Measurements from ENCODE around the gene REX1BD.
A peak's percentile ranks its signal among the peaks of the same experiment; 100 is the strongest.

Gene REX1BD

GRCh38 chr19:18612051-18612771 is 23.6 kb downstream of the REX1BD start:
- Histone ChIP-seq H3K27me3 (ENCODE audit: control insufficient read depth, insufficient read depth, low read length) (peaks cover 72% of the 10 kb centered on the region), H3K36me3 (ENCODE audit: insufficient read depth, low read length) (no peaks in the 10 kb centered on the region), H3K9ac (ENCODE audit: low read depth, low read length) (no peak overlapping the region), H3K4me1 (ENCODE audit: control insufficient read depth, insufficient read depth, low read length) (peaks cover 15% of the 10 kb centered on the region), H3K4me2 (ENCODE audit: low read length) (peak overlapping the region; percentile 85), H3K9me3 (replicated peaks; ENCODE audit: low read length) (no peaks in the 10 kb centered on the region), H3K4me3 (ENCODE audit: low read length) (peak overlapping the region; percentile 68)

GRCh38 chr19:18612772-18613588 is 24.4 kb downstream of the REX1BD start, which contains the start of gene TMEM59L:
TMEM59L (plus strand) TSS chr19:18612870; CDS start chr19:18612959, 89 bp downstream.
- Histone ChIP-seq H3K27me3 (ENCODE audit: control insufficient read depth, insufficient read depth, low read length) (peaks cover 64% of the 10 kb centered on the region), H3K4me2 (ENCODE audit: low read length) (peak within 1 kb of the TSS; percentile 85), H3K9ac (ENCODE audit: low read depth, low read length) (no peak within 1 kb of the TSS), H3K4me1 (ENCODE audit: control insufficient read depth, insufficient read depth, low read length) (peaks cover 11% of the 10 kb centered on the region), H3K9me3 (replicated peaks; ENCODE audit: low read length) (no peaks in the 10 kb centered on the region), H3K36me3 (ENCODE audit: insufficient read depth, low read length) (no peaks in the 10 kb centered on the region), H3K4me3 (ENCODE audit: low read length) (peak within 1 kb of the TSS; percentile 68)

- Histone ChIP-seq H3K4me1 (ENCODE audit: control insufficient read depth, insufficient read depth, low read length) (peaks cover 11% of the 10 kb centered on the region), H3K27me3 (ENCODE audit: control insufficient read depth, insufficient read depth, low read length) (peaks cover 57% of the 10 kb centered on the region)
Measured at GRCh38 chr19:18613589-18614234, 25.1 kb downstream of the REX1BD start.

GRCh38 chr19:18616023-18616422 is 27.4 kb downstream of the REX1BD start:
- Histone ChIP-seq H3K9ac (ENCODE audit: low read depth, low read length) (no peak overlapping the region), H3K4me3 (ENCODE audit: low read length) (no peak overlapping the region), H3K36me3 (ENCODE audit: insufficient read depth, low read length) (no peaks in the 10 kb centered on the region), H3K4me1 (ENCODE audit: control insufficient read depth, insufficient read depth, low read length) (peaks cover 11% of the 10 kb centered on the region), H3K4me2 (ENCODE audit: low read length) (no peak overlapping the region), H3K27me3 (ENCODE audit: control insufficient read depth, insufficient read depth, low read length) (peaks cover 38% of the 10 kb centered on the region), H3K9me3 (replicated peaks; ENCODE audit: low read length) (no peaks in the 10 kb centered on the region)

More at GRCh38 chr19:18613589-18614234, 25.1 kb downstream of the REX1BD start:
- H3K4me3 ChIP-seq (ENCODE audit: low read length) = no peak overlapping the region
- H3K9me3 ChIP-seq (replicated peaks; ENCODE audit: low read length) = no peaks in the 10 kb centered on the region
- no peak overlapping the region for H3K9ac ChIP-seq (ENCODE audit: low read depth, low read length)
- no peaks in the 10 kb centered on the region for H3K36me3 ChIP-seq (ENCODE audit: insufficient read depth, low read length)
- no peak overlapping the region for H3K4me2 ChIP-seq (ENCODE audit: low read length)

- no peaks in the 10 kb centered on the region for H3K36me3 ChIP-seq (ENCODE audit: insufficient read depth, low read length)
- no peak overlapping the region for H3K9ac ChIP-seq (ENCODE audit: low read depth, low read length)
- no peak overlapping the region for H3K4me3 ChIP-seq (ENCODE audit: low read length)
- H3K9me3 ChIP-seq (replicated peaks; ENCODE audit: low read length) = no peaks in the 10 kb centered on the region
- H3K4me2 ChIP-seq (ENCODE audit: low read length) = no peak overlapping the region
- peaks cover under 1% of the 10 kb centered on the region for H3K4me1 ChIP-seq (ENCODE audit: control insufficient read depth, insufficient read depth, low read length)
- H3K27me3 ChIP-seq (ENCODE audit: control insufficient read depth, insufficient read depth, low read length) = peaks cover 24% of the 10 kb centered on the region
Measured at GRCh38 chr19:18617562-18617961, 29.0 kb downstream of the REX1BD start.

- H3K36me3 ChIP-seq (ENCODE audit: insufficient read depth, low read length) = no peaks in the 10 kb centered on the region
- H3K4me1 ChIP-seq (ENCODE audit: control insufficient read depth, insufficient read depth, low read length) = no peaks in the 10 kb centered on the region
- no peaks in the 10 kb centered on the region for H3K9me3 ChIP-seq (replicated peaks; ENCODE audit: low read length)
- peaks cover 18% of the 10 kb centered on the region for H3K27me3 ChIP-seq (ENCODE audit: control insufficient read depth, insufficient read depth, low read length)
- H3K9ac ChIP-seq (ENCODE audit: low read depth, low read length) = no peak overlapping the region
- H3K4me2 ChIP-seq (ENCODE audit: low read length) = no peak overlapping the region
- no peak overlapping the region for H3K4me3 ChIP-seq (ENCODE audit: low read length)
Measured at GRCh38 chr19:18618236-18618635, 29.6 kb downstream of the REX1BD start.

- H3K9me3 ChIP-seq (replicated peaks; ENCODE audit: low read length) = no peaks in the 10 kb centered on the region
- H3K9ac ChIP-seq (ENCODE audit: low read depth, low read length) = no peak overlapping the region
- no peak overlapping the region for H3K4me3 ChIP-seq (ENCODE audit: low read length)
- no peaks in the 10 kb centered on the region for H3K4me1 ChIP-seq (ENCODE audit: control insufficient read depth, insufficient read depth, low read length)
- peaks cover 2% of the 10 kb centered on the region for H3K27me3 ChIP-seq (ENCODE audit: control insufficient read depth, insufficient read depth, low read length)
- no peaks in the 10 kb centered on the region for H3K36me3 ChIP-seq (ENCODE audit: insufficient read depth, low read length)
- no peak overlapping the region for H3K4me2 ChIP-seq (ENCODE audit: low read length)
Measured at GRCh38 chr19:18620311-18620710, 31.7 kb downstream of the REX1BD start.

- Histone ChIP-seq H3K9me3 (replicated peaks; ENCODE audit: low read length) (no peaks in the 10 kb centered on the region), H3K9ac (ENCODE audit: low read depth, low read length) (no peak overlapping the region), H3K4me2 (ENCODE audit: low read length) (no peak overlapping the region), H3K4me3 (ENCODE audit: low read length) (no peak overlapping the region), H3K4me1 (ENCODE audit: control insufficient read depth, insufficient read depth, low read length) (no peaks in the 10 kb centered on the region), H3K36me3 (ENCODE audit: insufficient read depth, low read length) (no peaks in the 10 kb centered on the region), H3K27me3 (ENCODE audit: control insufficient read depth, insufficient read depth, low read length) (no peaks in the 10 kb centered on the region)
Measured at GRCh38 chr19:18620902-18621301, 32.3 kb downstream of the REX1BD start.

- Histone ChIP-seq H3K4me1 (ENCODE audit: control insufficient read depth, insufficient read depth, low read length) (peaks cover 9% of the 10 kb centered on the region), H3K27me3 (ENCODE audit: control insufficient read depth, insufficient read depth, low read length) (no peaks in the 10 kb centered on the region), H3K9me3 (replicated peaks; ENCODE audit: low read length) (no peaks in the 10 kb centered on the region), H3K4me2 (ENCODE audit: low read length) (no peak overlapping the region), H3K4me3 (ENCODE audit: low read length) (no peak overlapping the region), H3K36me3 (ENCODE audit: insufficient read depth, low read length) (no peaks in the 10 kb centered on the region), H3K9ac (ENCODE audit: low read depth, low read length) (no peak overlapping the region)
Measured at GRCh38 chr19:18626906-18627305, 38.3 kb downstream of the REX1BD start.

- Histone ChIP-seq H3K4me3 (ENCODE audit: low read length) (no peak overlapping the region), H3K4me2 (ENCODE audit: low read length) (no peak overlapping the region), H3K9me3 (replicated peaks; ENCODE audit: low read length) (no peaks in the 10 kb centered on the region), H3K4me1 (ENCODE audit: control insufficient read depth, insufficient read depth, low read length) (peaks cover 9% of the 10 kb centered on the region), H3K27me3 (ENCODE audit: control insufficient read depth, insufficient read depth, low read length) (no peaks in the 10 kb centered on the region), H3K36me3 (ENCODE audit: insufficient read depth, low read length) (no peaks in the 10 kb centered on the region), H3K9ac (ENCODE audit: low read depth, low read length) (no peak overlapping the region)
Measured at GRCh38 chr19:18629166-18630088, 40.8 kb downstream of the REX1BD start.

Measured in skeletal muscle satellite cell (primary cell).